Upper lobe of right lung (tissue), 1 donor: ENCODE measurements around the gene AP4B1. TPM values are rescaled to one million over a fixed set of nuclear protein-coding genes. Genes with fewer than 3 reads are reported as not detected.

Experiments used
- ATAC-seq: fragments of 200-7000 bp; cut with Tn5 transposase; one replicate; pipeline ENCODE4 v1.9.1; 2020; ENCODE audit warnings: mild to moderate bottlenecking, moderate library complexity
- DNase-seq: peaks from one replicate; pipeline ENCODE4 v3.0.0-alpha.2; 2020
- H3K27ac ChIP-seq: fragments of 200-600 bp; one replicate; pipeline ENCODE4 v1.8.0; 2022
- H3K27me3 ChIP-seq: fragments of 200-600 bp; one replicate; pipeline ENCODE4 v1.8.0; 2022; ENCODE audit warnings: mild to moderate bottlenecking
- H3K36me3 ChIP-seq: fragments of 200-600 bp; one replicate; pipeline ENCODE4 v1.8.0; 2022
- H3K4me1 ChIP-seq: fragments of 200-600 bp; one replicate; pipeline ENCODE4 v1.8.0; 2022
- H3K4me3 ChIP-seq: fragments of 200-600 bp; one replicate; pipeline ENCODE4 v1.8.0; 2022; ENCODE audit warnings: mild to moderate bottlenecking
- H3K9me3 ChIP-seq: fragments of 200-600 bp; one replicate; pipeline ENCODE4 v1.8.0; 2022
- CTCF ChIP-seq: fragments of 200-600 bp; IDR thresholded peaks from one replicate; pipeline ENCODE4 v1.8.0; 2022; ENCODE audit warnings: antibody characterized with exemption
- intact Hi-C: fragments of 100-400 bp; cut with DNase I; formaldehyde crosslinking; loops from one replicate; pipeline ENCODE4 v1.11.0; 2022
- total RNA-seq: library from RNA; stranded (reverse); fragmentation: NEBNext Ultra II Directional; extraction: Animal tissue kit (Norgen Biotek cat#: 25700); gene quantifications from one replicate; pipeline ENCODE4 v1.2.1, GENCODE V29; 2021
- donor health status: DM: no; HTN: yes; CAD: no; lungs with severe emphysema.

Gene AP4B1
- total RNA-seq, 1 donor from 2014 or later: 16.1 TPM

GRCh38 chr1:113871597-113872113 lies 32.9 kb downstream of the AP4B1 start, which contains the start of gene PTPN22:
Gene PTPN22, minus strand, starts transcription at chr1:113871712.
- Histone ChIP-seq H3K36me3 (no peaks in the 10 kb centered on the region), H3K4me1 (peaks cover 22% of the 10 kb centered on the region), H3K4me3 (peak within 1 kb of the TSS; percentile 40), H3K9me3 (no peaks in the 10 kb centered on the region), H3K27ac (peak within 1 kb of the TSS; percentile 75), H3K27me3 (no peaks in the 10 kb centered on the region)
- intact Hi-C loops: no loop called here
- peak; percentile 68 for DNase-seq
- no peak for TF ChIP-seq CTCF
- peak; percentile 96 for ATAC-seq

DNA sequence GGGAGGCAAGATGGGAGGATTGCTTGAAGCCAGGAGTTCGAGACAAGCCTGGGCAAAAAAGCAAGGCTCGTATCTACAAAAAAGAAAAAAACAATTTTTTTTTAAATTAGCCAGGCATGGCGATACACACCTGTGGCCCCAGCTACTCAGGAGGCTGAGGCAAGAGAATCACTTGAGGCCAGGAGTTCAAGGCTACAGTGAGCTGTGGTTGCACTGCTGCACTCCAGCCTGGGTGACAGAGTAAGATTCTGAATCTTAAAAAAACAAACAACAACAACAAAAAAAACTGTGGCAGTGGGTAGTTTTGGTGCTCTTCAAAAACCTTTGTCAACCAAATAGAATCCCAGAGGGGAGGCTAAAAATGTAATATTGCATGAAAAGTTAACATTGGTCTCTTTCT lies 33.8 kb downstream of the AP4B1 start:
- ATAC-seq: no peak
- Histone ChIP-seq H3K4me1 (peaks cover 22% of the 10 kb centered on the region), H3K36me3 (no peaks in the 10 kb centered on the region), H3K9me3 (no peaks in the 10 kb centered on the region), H3K27ac (peak overlapping the region; percentile 75), H3K27me3 (no peaks in the 10 kb centered on the region), H3K4me3 (peak overlapping the region; percentile 40)
- intact Hi-C loops: no loop called here
- no peak for DNase-seq
- no peak for TF ChIP-seq CTCF

DNA sequence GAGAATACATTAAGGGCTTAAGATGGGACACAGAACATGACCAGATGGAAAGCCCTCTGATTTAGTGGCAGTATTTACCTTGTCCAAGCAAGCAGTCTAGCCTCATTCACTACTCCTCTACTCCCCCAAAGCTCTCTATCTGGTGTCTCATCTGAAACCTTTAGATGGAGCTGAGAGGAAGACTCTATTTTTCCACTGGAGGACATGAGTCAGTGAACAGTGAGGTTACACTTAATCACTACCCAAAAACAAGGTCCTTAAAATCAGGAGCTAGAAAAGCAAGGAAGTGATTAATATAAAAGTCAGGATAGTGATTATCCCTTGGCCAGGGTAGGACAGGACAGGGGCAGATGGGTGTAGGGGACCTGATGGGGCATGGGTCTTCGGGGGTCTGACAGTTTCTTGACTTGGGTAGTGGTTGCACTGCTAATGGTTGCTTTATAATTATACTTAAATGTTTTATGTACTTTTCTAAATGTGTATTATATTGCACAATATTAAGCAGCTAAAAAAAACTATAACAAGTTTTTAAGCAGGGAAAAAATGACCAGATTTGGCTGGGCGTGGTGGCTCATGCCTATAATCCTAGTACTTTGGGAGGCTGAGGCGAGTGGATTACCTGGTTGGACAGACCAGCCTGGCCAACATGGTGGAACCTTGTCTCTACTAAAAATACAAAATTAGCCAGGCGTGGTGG lies 36.1 kb downstream of the AP4B1 start:
- no peaks in the 10 kb centered on the region for H3K9me3 ChIP-seq
- no peak for TF ChIP-seq CTCF
- no peak for ATAC-seq
- intact Hi-C loops: no loop called here
- DNase-seq: no peak
- H3K27ac ChIP-seq: no peak overlapping the region
- no peaks in the 10 kb centered on the region for H3K36me3 ChIP-seq
- H3K4me3 ChIP-seq: no peak overlapping the region
- H3K4me1 ChIP-seq: peaks cover 15% of the 10 kb centered on the region
- H3K27me3 ChIP-seq: no peaks in the 10 kb centered on the region

- peaks cover 18% of the 10 kb centered on the region for H3K4me1 ChIP-seq
- H3K4me3 ChIP-seq: no peak overlapping the region
- H3K27ac ChIP-seq: no peak overlapping the region
- no peaks in the 10 kb centered on the region for H3K36me3 ChIP-seq
- no peak for DNase-seq
- H3K9me3 ChIP-seq: no peaks in the 10 kb centered on the region
- ATAC-seq: no peak
- intact Hi-C loops: no loop called here
- H3K27me3 ChIP-seq: no peaks in the 10 kb centered on the region
- no peak for TF ChIP-seq CTCF
Observed at GRCh38 chr1:113861641-113862040, 43.0 kb downstream of the AP4B1 start.

GRCh38 chr1:113860891-113861290 lies 43.7 kb downstream of the AP4B1 start:
- no peaks in the 10 kb centered on the region for H3K27me3 ChIP-seq
- ATAC-seq (no peak), DNase-seq (no peak)
- no peaks in the 10 kb centered on the region for H3K36me3 ChIP-seq
- no peak overlapping the region for H3K4me3 ChIP-seq
- no peaks in the 10 kb centered on the region for H3K9me3 ChIP-seq
- intact Hi-C loops: no loop called here
- H3K4me1 ChIP-seq: peaks cover 25% of the 10 kb centered on the region
- no peak for TF ChIP-seq CTCF
- H3K27ac ChIP-seq: no peak overlapping the region
